ENCODE data around the gene PPP1R10.

The PPP1R10 gene

GRCh38 chr6:30654798-30655742, 38.0 kb upstream of the PPP1R10 start:
- DNase-seq (ENCODE audit: extremely low read depth, low read depth), result no peak
- no peak for TF ChIP-seq CTCF (IDR thresholded peaks at IDR 0.05; ENCODE audit: low read depth, low read length, missing control alignments)
- no peak overlapping the region for H3K4me3 ChIP-seq (replicated peaks; ENCODE audit: low read depth, low read length)

GRCh38 chr6:30651143-30651542, 34.1 kb upstream of the PPP1R10 start:
- H3K4me3 ChIP-seq (replicated peaks; ENCODE audit: low read depth, low read length), result no peak overlapping the region
- no peak for DNase-seq (ENCODE audit: extremely low read depth, low read depth)
- no peak for TF ChIP-seq CTCF (IDR thresholded peaks at IDR 0.05; ENCODE audit: low read depth, low read length, missing control alignments)

- no peak for DNase-seq (ENCODE audit: extremely low read depth, low read depth)
- TF ChIP-seq CTCF (IDR thresholded peaks at IDR 0.05; ENCODE audit: low read depth, low read length, missing control alignments), result no peak
- peak overlapping the region; percentile 96 for H3K4me3 ChIP-seq (replicated peaks; ENCODE audit: low read depth, low read length)
These were observed 30.4 kb upstream of the PPP1R10 start for GRCh38 chr6:30647242-30648116.

- peak; percentile 75 for DNase-seq (ENCODE audit: extremely low read depth, low read depth)
- peak within 1 kb of the TSS; percentile 96 for H3K4me3 ChIP-seq (replicated peaks; ENCODE audit: low read depth, low read length)
- no peak for TF ChIP-seq CTCF (IDR thresholded peaks at IDR 0.05; ENCODE audit: low read depth, low read length, missing control alignments)
These were observed 29.6 kb upstream of the PPP1R10 start, which contains the start of gene C6orf136 for GRCh38 chr6:30646450-30647241. C6orf136 (plus strand) TSS chr6:30647133; CDS start chr6:30647232, 99 bp downstream.

- TF ChIP-seq CTCF (IDR thresholded peaks at IDR 0.05; ENCODE audit: low read depth, low read length, missing control alignments), result no peak
- no peak overlapping the region for H3K4me3 ChIP-seq (replicated peaks; ENCODE audit: low read depth, low read length)
- no peak for DNase-seq (ENCODE audit: extremely low read depth, low read depth)
These were observed 28.9 kb upstream of the PPP1R10 start for GRCh38 chr6:30645989-30646388.

- no peak overlapping the region for H3K4me3 ChIP-seq (replicated peaks; ENCODE audit: low read depth, low read length)
- DNase-seq (ENCODE audit: extremely low read depth, low read depth), result no peak
- no peak for TF ChIP-seq CTCF (IDR thresholded peaks at IDR 0.05; ENCODE audit: low read depth, low read length, missing control alignments)
These were observed 27.7 kb upstream of the PPP1R10 start for GRCh38 chr6:30644769-30645168.
